ENCODE measurements around the gene TGFB1I1.
"Not testable (repeated sequence)": the region's sequence is repeated elsewhere in the genome, so short reads cannot be mapped to it uniquely, and the experiment has no call there.

TGFB1I1 gene

GRCh38 chr16:31471241-31471874 is 594 bp upstream of the TGFB1I1 start:
- no peak for DNase-seq

GRCh38 chr16:31472709-31473203 is 804 bp downstream of the TGFB1I1 start:
- DNase-seq: peak; percentile 93

GRCh38 chr16:31473264-31473984 is 1.5 kb downstream of the TGFB1I1 start:
- no peak for DNase-seq

- DNase-seq: peak; percentile 61
Observed at GRCh38 chr16:31474173-31474714, 2.3 kb downstream of the TGFB1I1 start.

- DNase-seq: no peak
Observed at GRCh38 chr16:31474773-31475738, 3.1 kb downstream of the TGFB1I1 start.

- DNase-seq: no peak
Observed at GRCh38 chr16:31475946-31476302, 4.0 kb downstream of the TGFB1I1 start.

- peak; percentile 76 for DNase-seq
Observed at GRCh38 chr16:31476303-31477219, 4.6 kb downstream of the TGFB1I1 start.

GRCh38 chr16:31477220-31478216 is 5.6 kb downstream of the TGFB1I1 start:
- DNase-seq: peak; percentile 51

GRCh38 chr16:31478956-31479355 is 7.0 kb downstream of the TGFB1I1 start:
- DNase-seq: no peak

GRCh38 chr16:31479751-31480150 is 7.8 kb downstream of the TGFB1I1 start:
- DNase-seq: no peak

- DNase-seq: no peak
Observed at GRCh38 chr16:31480851-31481536, 9.0 kb downstream of the TGFB1I1 start.

- DNase-seq: no peak
Observed at GRCh38 chr16:31483081-31483480, 11.1 kb downstream of the TGFB1I1 start, which contains the start of gene SLC5A2. Gene SLC5A2 (plus strand): TSS chr16:31483123. CDS start chr16:31483137, 14 bp downstream.

GRCh38 chr16:31484048-31484447 is 12.1 kb downstream of the TGFB1I1 start:
- DNase-seq: not testable (repeated sequence)

GRCh38 chr16:31484491-31485171 is 12.7 kb downstream of the TGFB1I1 start:
- DNase-seq: no peak

GRCh38 chr16:31485571-31485970 is 13.6 kb downstream of the TGFB1I1 start:
- DNase-seq: no peak

GRCh38 chr16:31486045-31486444 is 14.1 kb downstream of the TGFB1I1 start:
- DNase-seq: peak; percentile 80

- DNase-seq: no peak
Observed at GRCh38 chr16:31487071-31487719, 15.2 kb downstream of the TGFB1I1 start.

GRCh38 chr16:31487720-31488467 is 15.9 kb downstream of the TGFB1I1 start:
- DNase-seq: peak; percentile 68
